Measurements from ENCODE around the gene DPYD.

- TF ChIP-seq CTCF (conservative IDR thresholded peaks at IDR 0.05; ENCODE audit: low read length) (no peak), EZH2phosphoT487 (IDR thresholded peaks at IDR 0.05; ENCODE audit: borderline replicate concordance) (no peak)
These were observed 56.2 kb downstream of the DPYD start for GRCh38 chr1:97864615-97865014.

Measured in Loucy (cell line).